SK-N-SH treated with all-trans-retinoic acid at 6 μM for 48 hours (cell line): ENCODE results near the gene TLN1.

ENCODE experiments used
- ATAC-seq: fragments of 200-7000 bp; cut with Tn5 transposase; 3 replicates; pipeline ENCODE4 v1.9.1; 2020; ENCODE audit warnings: mild to moderate bottlenecking, moderate library complexity
- ARNTL ChIP-seq: fragments of 450-650 bp; formaldehyde crosslinking; IDR thresholded peaks from 2 replicates; pipeline ENCODE4 v1.5.0; 2020; ENCODE audit warnings: low read depth, mild to moderate bottlenecking, moderate library complexity, borderline replicate concordance
- BACH2 ChIP-seq: fragments of 250-450 bp; sonication (Bioruptor Pico); IDR thresholded peaks from 2 replicates; pipeline ENCODE4 v1.9.0; 2021; ENCODE audit warnings: mild to moderate bottlenecking, borderline replicate concordance
- CREB5 ChIP-seq: fragments of 250-450 bp; sonication (Bioruptor Pico); IDR thresholded peaks from 2 replicates; pipeline ENCODE4 v1.5.1; 2020; ENCODE audit warnings: low read depth, mild to moderate bottlenecking, moderate library complexity
- CSDC2 ChIP-seq: fragments of 250-450 bp; sonication (Bioruptor Pico); IDR thresholded peaks from 2 replicates; pipeline ENCODE4 v1.5.0; 2020; ENCODE audit warnings: mild to moderate bottlenecking, moderate library complexity
- CSRNP3 ChIP-seq: fragments of 250-450 bp; sonication (Bioruptor Pico); IDR thresholded peaks from 2 replicates; pipeline ENCODE4 v1.5.1; 2021; ENCODE audit warnings: mild to moderate bottlenecking, moderate library complexity
- ESRRG ChIP-seq: fragments of 250-450 bp; sonication (Bioruptor Pico); IDR thresholded peaks from 2 replicates; pipeline ENCODE4 v1.6.1; 2021; ENCODE audit warnings: mild to moderate bottlenecking
- GLIS3 ChIP-seq: fragments of 250-450 bp; sonication (Bioruptor Pico); IDR thresholded peaks from 2 replicates; pipeline ENCODE4 v1.5.0; 2020; ENCODE audit warnings: mild to moderate bottlenecking, moderate library complexity
- ISL1 ChIP-seq: fragments of 250-450 bp; sonication (Bioruptor Pico); IDR thresholded peaks from 2 replicates; pipeline ENCODE4 v2.1.2; 2022; ENCODE audit warnings: mild to moderate bottlenecking, moderate library complexity
- OSR1 ChIP-seq: fragments of 250-450 bp; sonication (Bioruptor Pico); IDR thresholded peaks from 2 replicates; pipeline ENCODE4 v1.8.0; 2022; ENCODE audit warnings: moderate library complexity, mild to moderate bottlenecking, inconsistent platforms
- PATZ1 ChIP-seq: fragments of 250-450 bp; sonication (Bioruptor Pico); IDR thresholded peaks from 2 replicates; pipeline ENCODE4 v1.8.0; 2020; ENCODE audit warnings: mild to moderate bottlenecking, moderate library complexity, borderline replicate concordance
- POU6F1 ChIP-seq: fragments of 250-450 bp; sonication (Bioruptor Pico); IDR thresholded peaks from 2 replicates; pipeline ENCODE4 v1.8.0; 2021; ENCODE audit warnings: low read depth, mild to moderate bottlenecking, moderate library complexity, borderline replicate concordance
- PPARA ChIP-seq: fragments of 250-450 bp; sonication (Bioruptor Pico); IDR thresholded peaks from 2 replicates; pipeline ENCODE4 v1.5.0; 2020; ENCODE audit warnings: mild to moderate bottlenecking, borderline replicate concordance
- RARB ChIP-seq: fragments of 250-450 bp; sonication (Bioruptor Pico); IDR thresholded peaks from 2 replicates; pipeline ENCODE4 v1.8.0; 2021; ENCODE audit warnings: mild to moderate bottlenecking, moderate library complexity
- TCF4 ChIP-seq: fragments of 250-450 bp; sonication (Bioruptor Pico); IDR thresholded peaks from 2 replicates; pipeline ENCODE4 v1.8.0; 2021; ENCODE audit warnings: mild to moderate bottlenecking, moderate library complexity, borderline replicate concordance
- TOX ChIP-seq: fragments of 250-450 bp; sonication (Bioruptor Pico); IDR thresholded peaks from 2 replicates; pipeline ENCODE4 v1.8.0; 2021; ENCODE audit warnings: mild to moderate bottlenecking, moderate library complexity, borderline replicate concordance
- ZC3H10 ChIP-seq: fragments of 250-450 bp; sonication (Bioruptor Pico); IDR thresholded peaks from 2 replicates; pipeline ENCODE4 v1.5.1; 2021; ENCODE audit warnings: mild to moderate bottlenecking, moderate library complexity
- ZFP3 ChIP-seq: fragments of 250-450 bp; sonication (Bioruptor Pico); IDR thresholded peaks from 2 replicates; pipeline ENCODE4 v1.5.0; 2020; ENCODE audit warnings: mild to moderate bottlenecking, moderate library complexity
- ZFP30 ChIP-seq: fragments of 450-650 bp; formaldehyde crosslinking; IDR thresholded peaks from 2 replicates; pipeline ENCODE4 v1.5.0; 2022; ENCODE audit warnings: mild to moderate bottlenecking, moderate library complexity
- ZNF565 ChIP-seq: fragments of 450-650 bp; formaldehyde crosslinking; conservative IDR thresholded peaks from 2 replicates; pipeline ENCODE4 v1.5.0; 2020; ENCODE audit warnings: low read depth, mild to moderate bottlenecking, moderate library complexity
- ZNF70 ChIP-seq: fragments of 450-650 bp; formaldehyde crosslinking; IDR thresholded peaks from 2 replicates; pipeline ENCODE4 v1.5.0; 2020; ENCODE audit warnings: mild to moderate bottlenecking, moderate library complexity
- ZNF8 ChIP-seq: fragments of 450-650 bp; formaldehyde crosslinking; IDR thresholded peaks from 2 replicates; pipeline ENCODE4 v1.5.0; 2020; ENCODE audit warnings: mild to moderate bottlenecking, moderate library complexity

Gene TLN1

GRCh38 chr9:35713578-35713977 lies 18.4 kb downstream of the TLN1 start (continued):
- TF ChIP-seq CREB5, result no peak
- no peak for TF ChIP-seq BACH2 (CRISPR knock-in tag)
- no peak for TF ChIP-seq ESRRG (CRISPR knock-in tag)
- TF ChIP-seq GLIS3 (CRISPR knock-in tag), result no peak
- no peak for TF ChIP-seq ISL1
- no peak for TF ChIP-seq TCF4
- TF ChIP-seq ZC3H10, result no peak
- no peak for TF ChIP-seq ZNF565
- no peak for TF ChIP-seq OSR1 (CRISPR knock-in tag)
- no peak for TF ChIP-seq CSDC2 (CRISPR knock-in tag)

- ATAC-seq, result no peak
- TF ChIP-seq ARNTL (CRISPR knock-in tag) (no peak), RARB (CRISPR knock-in tag) (no peak), ZNF8 (CRISPR knock-in tag) (no peak), GLIS3 (CRISPR knock-in tag) (no peak), ZNF70 (no peak), ZFP30 (CRISPR knock-in tag) (no peak), ZC3H10 (no peak), POU6F1 (no peak), ZFP3 (CRISPR knock-in tag) (no peak), BACH2 (CRISPR knock-in tag) (no peak), TOX (no peak), CREB5 (no peak), ISL1 (no peak), PATZ1 (CRISPR knock-in tag) (no peak)
- TF ChIP-seq, all 23 proteins: peak for 0
These were observed 19.1 kb downstream of the TLN1 start for GRCh38 chr9:35712762-35713400.

GRCh38 chr9:35711501-35712428 lies 20.2 kb downstream of the TLN1 start:
- TF ChIP-seq ZFP3 (CRISPR knock-in tag), result no peak
- no peak for TF ChIP-seq OSR1 (CRISPR knock-in tag)
- TF ChIP-seq ZNF8 (CRISPR knock-in tag), result no peak
- TF ChIP-seq ZNF565, result no peak
- no peak for TF ChIP-seq TOX
- no peak for TF ChIP-seq ZFP30 (CRISPR knock-in tag)
- no peak for TF ChIP-seq PPARA (CRISPR knock-in tag)
- TF ChIP-seq ZNF70, result no peak

GRCh38 chr9:35710818-35711500 lies 21.0 kb downstream of the TLN1 start:
- ATAC-seq, result no peak
- no peak for TF ChIP-seq TCF4
- TF ChIP-seq PATZ1 (CRISPR knock-in tag), result no peak
- TF ChIP-seq ZFP3 (CRISPR knock-in tag), result no peak
- TF ChIP-seq ZC3H10, result no peak
- TF ChIP-seq CSRNP3 (CRISPR knock-in tag), result no peak
- no peak for TF ChIP-seq PPARA (CRISPR knock-in tag)
- TF ChIP-seq ZNF565, result no peak
- TF ChIP-seq ARNTL (CRISPR knock-in tag), result no peak
- no peak for TF ChIP-seq ISL1
- no peak for TF ChIP-seq TOX
- no peak for TF ChIP-seq POU6F1

More at GRCh38 chr9:35711501-35712428, 20.2 kb downstream of the TLN1 start:
- no peak for ATAC-seq
